Gastrocnemius medialis (tissue), 4 donors: ENCODE measurements around the gene CAV2. TPM values are rescaled to one million over a fixed set of nuclear protein-coding genes. Genes with fewer than 3 reads are reported as not detected.

Experiments used
- ATAC-seq, 2 donors: fragments of 150-250 bp; one replicate each; pipeline ENCODE4 v1.9.1; 2016
- DNase-seq, 2 donors: peaks; one replicate each; pipeline ENCODE4 v3.0.0-alpha.2; 2019
- H3K27ac ChIP-seq, 4 donors: fragments of 200-600 bp; sonication (generic); 1 replicate in 1 of 4; 2 replicates in 3 of 4; pipeline ENCODE4 v1.5.1; 2016 to 2018; ENCODE audit warnings: mild to moderate bottlenecking in 2 of 4, moderate library complexity in 1 of 4
- H3K27me3 ChIP-seq, 3 donors: fragments of 200-600 bp; sonication (generic) in 2 of 3; 1 replicate in 1 of 3; 2 replicates in 2 of 3; pipeline versions ENCODE4 v1.5.1 to v1.6.0; 2016 to 2019; ENCODE audit warnings: mild to moderate bottlenecking in 1 of 3, moderate library complexity in 1 of 3
- H3K36me3 ChIP-seq, 2 donors: fragments of 200-600 bp; sonication (generic) in 1 of 2; one replicate each; pipeline ENCODE4 v1.5.1; 2017 to 2018
- H3K4me1 ChIP-seq, 2 donors: fragments of 200-600 bp; sonication (generic) in 1 of 2; one replicate each; pipeline ENCODE4 v1.5.1; 2016 to 2017; ENCODE audit warnings: mild to moderate bottlenecking in 2 of 2
- H3K4me3 ChIP-seq, 4 donors: fragments of 200-600 bp; sonication (generic) in 3 of 4; 1 replicate in 1 of 4; 2 replicates in 3 of 4; pipeline ENCODE4 v1.5.1; 2016 to 2019; ENCODE audit warnings: mild to moderate bottlenecking in 2 of 4
- H3K9me3 ChIP-seq, 3 donors: fragments of 200-600 bp; sonication (generic) in 2 of 3; 1 replicate in 1 of 3; 2 replicates in 2 of 3; pipeline ENCODE4 v1.5.1; 2016 to 2019
- POLR2A ChIP-seq, 2 donors: fragments of 450-650 bp; IDR thresholded peaks; one replicate each; pipeline ENCODE4 v1.6.1; 2017; ENCODE audit warnings: antibody characterized with exemption in 2 of 2, mild to moderate bottlenecking in 2 of 2, moderate library complexity in 2 of 2
- in situ Hi-C, 4 donors: fragments of 200-750 bp; cut with MboI; loops; one replicate each; pipeline versions ENCODE4 v1.15.0 to v1.8.0; 2017; ENCODE audit warnings: low sequenced_read_pairs in 4 of 4
- intact Hi-C: fragments of 100-400 bp; cut with DNase I; formaldehyde crosslinking; loops from one replicate; pipeline ENCODE4 v1.15.1; 2023; ENCODE audit warnings: low total_unique reads
- total RNA-seq, 4 donors: library from RNA; depleted of rRNA; stranded (reverse); fragments of >200 nt; gene quantifications; one replicate each; pipeline versions ENCODE4 v1.1.0 to v1.2.3, GENCODE V29; 2016
- TF ChIP-seq, protein P1 (sequence below), 5 experiments: fragments of 450-650 bp in 3 of 5; fragments of 200-600 bp in 2 of 5; sonication (generic) in 2 of 5; IDR thresholded peaks in 4 of 5; conservative IDR thresholded peaks in 1 of 5; 1 replicate in 4 of 5; 2 replicates in 1 of 5; pipeline ENCODE4 v1.5.1; 2016 to 2019; ENCODE audit warnings: antibody characterized with exemption in 5 of 5, mild to moderate bottlenecking in 3 of 5, moderate library complexity in 3 of 5

CAV2 gene
- total RNA-seq, 4 donors from 2014 or later = 12.7 to 26.2 (median 14.9) TPM

DNA sequence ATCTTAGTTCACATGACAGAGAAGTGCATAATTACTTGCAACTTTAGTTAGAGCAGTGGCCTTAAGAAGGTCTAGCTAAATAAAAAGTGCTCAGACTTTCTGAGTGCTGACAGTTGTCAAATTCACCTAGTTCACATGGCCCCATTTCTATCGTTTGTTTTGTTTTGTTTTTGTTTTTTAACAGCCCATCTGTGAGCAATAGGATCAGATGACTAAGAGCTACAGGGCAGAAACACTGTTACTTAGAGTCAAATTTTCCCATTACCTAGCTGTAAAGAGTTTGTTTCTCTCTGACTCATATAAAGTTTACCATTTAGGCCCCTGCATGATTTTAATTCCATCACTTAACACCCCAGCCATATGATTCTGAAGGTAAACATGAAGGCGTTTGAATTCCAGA lies 44.1 kb downstream of the CAV2 start:
- Histone ChIP-seq H3K27me3 (no peaks in the 10 kb centered on the region), H3K27ac (peak overlapping the region; percentile 6 to 31 (median 20)), H3K4me3 (no peak overlapping the region), H3K4me1 (peaks cover 14 to 18% of the 10 kb centered on the region in 2 donors), H3K9me3 (no peaks in the 10 kb centered on the region), H3K36me3 (peaks cover 0 to 5% of the 10 kb centered on the region in 2 donors)
- in situ Hi-C loops (no loop called here), intact Hi-C loops (no loop called here)
- TF ChIP-seq, protein P1, sequence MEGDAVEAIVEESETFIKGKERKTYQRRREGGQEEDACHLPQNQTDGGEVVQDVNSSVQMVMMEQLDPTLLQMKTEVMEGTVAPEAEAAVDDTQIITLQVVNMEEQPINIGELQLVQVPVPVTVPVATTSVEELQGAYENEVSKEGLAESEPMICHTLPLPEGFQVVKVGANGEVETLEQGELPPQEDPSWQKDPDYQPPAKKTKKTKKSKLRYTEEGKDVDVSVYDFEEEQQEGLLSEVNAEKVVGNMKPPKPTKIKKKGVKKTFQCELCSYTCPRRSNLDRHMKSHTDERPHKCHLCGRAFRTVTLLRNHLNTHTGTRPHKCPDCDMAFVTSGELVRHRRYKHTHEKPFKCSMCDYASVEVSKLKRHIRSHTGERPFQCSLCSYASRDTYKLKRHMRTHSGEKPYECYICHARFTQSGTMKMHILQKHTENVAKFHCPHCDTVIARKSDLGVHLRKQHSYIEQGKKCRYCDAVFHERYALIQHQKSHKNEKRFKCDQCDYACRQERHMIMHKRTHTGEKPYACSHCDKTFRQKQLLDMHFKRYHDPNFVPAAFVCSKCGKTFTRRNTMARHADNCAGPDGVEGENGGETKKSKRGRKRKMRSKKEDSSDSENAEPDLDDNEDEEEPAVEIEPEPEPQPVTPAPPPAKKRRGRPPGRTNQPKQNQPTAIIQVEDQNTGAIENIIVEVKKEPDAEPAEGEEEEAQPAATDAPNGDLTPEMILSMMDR (IDR thresholded peaks at IDR 0.05 in 4 of 5, conservative IDR thresholded peaks at IDR 0.05 in 1 of 5) = no peak
- no peak for ATAC-seq
- no peak for DNase-seq

DNA sequence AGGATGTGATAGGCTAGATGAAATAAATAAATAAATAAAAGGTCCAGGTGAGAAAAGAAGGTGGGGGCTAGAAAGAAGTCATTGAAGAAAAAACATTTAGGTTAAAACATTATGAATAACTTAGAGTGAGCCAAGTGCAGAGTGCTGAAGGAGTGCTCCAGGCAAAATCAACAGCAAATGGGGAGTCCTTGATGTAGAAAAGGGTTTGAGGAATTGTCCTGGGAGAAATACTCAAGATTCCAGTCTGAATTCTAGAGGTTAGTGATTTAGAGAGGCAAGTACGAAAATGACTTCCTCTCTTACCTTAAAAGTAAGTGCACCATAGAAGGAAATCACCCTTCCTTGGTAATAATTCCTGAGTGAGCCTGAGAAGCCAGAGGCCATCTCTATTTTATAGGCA lies 44.9 kb downstream of the CAV2 start:
- TF ChIP-seq, protein P1 (IDR thresholded peaks at IDR 0.05 in 4 of 5, conservative IDR thresholded peaks at IDR 0.05 in 1 of 5) = no peak
- no peak for TF ChIP-seq POLR2A (IDR thresholded peaks at IDR 0.05)
- ATAC-seq = no peak
- intact Hi-C loops = no loop called here
- no peak overlapping the region for H3K4me3 ChIP-seq
- H3K9me3 ChIP-seq = no peaks in the 10 kb centered on the region
- peak overlapping the region; percentile 6 to 34 (median 18) for H3K27ac ChIP-seq
- no peaks in the 10 kb centered on the region for H3K27me3 ChIP-seq
- in situ Hi-C loops = no loop called here
- H3K4me1 ChIP-seq = peaks cover 14 to 18% of the 10 kb centered on the region in 2 donors
- DNase-seq = no peak
- H3K36me3 ChIP-seq = no peaks in the 10 kb centered on the region

DNA sequence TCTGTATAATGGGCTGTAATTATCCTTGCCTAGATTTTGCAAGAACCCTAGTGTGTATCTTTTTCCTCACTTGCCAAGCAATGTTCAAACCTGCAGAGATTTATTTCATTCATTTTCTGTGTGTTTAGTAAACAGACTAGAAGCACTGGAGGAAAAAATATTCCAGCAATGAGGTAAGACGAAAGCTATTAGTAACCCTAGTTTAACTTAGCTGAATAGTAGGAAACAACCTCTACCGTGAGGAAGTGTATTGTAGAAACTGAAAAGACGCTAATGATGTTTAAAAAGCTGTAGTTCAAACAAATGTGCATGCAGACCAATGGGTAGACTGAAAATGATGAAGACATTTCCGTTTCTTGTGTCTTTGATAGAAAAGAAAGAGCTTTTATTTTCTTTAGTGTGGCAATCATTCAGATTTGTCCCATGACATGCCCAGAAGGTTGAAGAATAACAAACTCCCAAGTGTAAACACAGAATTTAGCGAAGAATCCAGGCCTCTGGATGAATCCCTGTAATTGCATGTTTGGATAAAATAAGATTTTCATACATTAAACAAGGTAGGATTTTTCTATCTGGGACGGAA lies 46.0 kb downstream of the CAV2 start:
- no peaks in the 10 kb centered on the region for H3K36me3 ChIP-seq
- H3K27ac ChIP-seq = peak overlapping the region in 3 of 4 donors; percentile 16 to 34 (median 29)
- H3K4me1 ChIP-seq = peaks cover 18 to 20% of the 10 kb centered on the region in 2 donors

DNA sequence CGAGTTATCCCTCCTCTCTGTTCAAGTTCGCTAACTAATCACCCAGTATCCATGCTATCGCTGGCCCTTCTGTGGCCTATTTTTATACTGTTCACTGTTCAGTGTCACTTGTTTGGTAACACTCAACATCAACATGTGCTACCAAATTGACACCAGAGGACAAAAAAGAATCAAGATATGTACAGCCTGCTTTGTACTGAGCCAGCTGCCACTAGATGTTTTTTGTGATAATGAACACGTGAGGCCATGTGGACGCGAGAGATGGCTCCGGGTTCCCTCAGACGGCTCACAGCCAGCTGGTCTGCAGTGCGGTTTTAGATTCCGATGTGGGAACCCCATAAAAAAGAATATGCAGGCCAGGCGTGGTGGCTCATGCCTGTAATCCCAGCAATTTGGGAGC lies 46.5 kb downstream of the CAV2 start:
- intact Hi-C loops = no loop called here
- no peaks in the 10 kb centered on the region for H3K9me3 ChIP-seq
- TF ChIP-seq, protein P1 (IDR thresholded peaks at IDR 0.05 in 4 of 5, conservative IDR thresholded peaks at IDR 0.05 in 1 of 5) = no peak
- no peak for TF ChIP-seq POLR2A (IDR thresholded peaks at IDR 0.05)
- no peak for DNase-seq
- H3K4me1 ChIP-seq = peaks cover 18 to 20% of the 10 kb centered on the region in 2 donors
- H3K27ac ChIP-seq = peak overlapping the region in 2 of 4 donors; percentile 2 to 29
- in situ Hi-C loops = no loop called here
- H3K27me3 ChIP-seq = no peaks in the 10 kb centered on the region
- H3K4me3 ChIP-seq = no peak overlapping the region
- H3K36me3 ChIP-seq = no peaks in the 10 kb centered on the region
- no peak for ATAC-seq

More for the DNA sequence above, 46.0 kb downstream of the CAV2 start:
- Histone ChIP-seq H3K4me3 (no peak overlapping the region), H3K27me3 (no peaks in the 10 kb centered on the region), H3K9me3 (no peaks in the 10 kb centered on the region)
- DNase-seq (no peak), ATAC-seq (no peak)
- TF ChIP-seq, protein P1 (IDR thresholded peaks at IDR 0.05 in 4 of 5, conservative IDR thresholded peaks at IDR 0.05 in 1 of 5) = no peak
- TF ChIP-seq POLR2A (IDR thresholded peaks at IDR 0.05) = no peak
- intact Hi-C loops (no loop called here), in situ Hi-C loops (no loop called here)

DNA sequence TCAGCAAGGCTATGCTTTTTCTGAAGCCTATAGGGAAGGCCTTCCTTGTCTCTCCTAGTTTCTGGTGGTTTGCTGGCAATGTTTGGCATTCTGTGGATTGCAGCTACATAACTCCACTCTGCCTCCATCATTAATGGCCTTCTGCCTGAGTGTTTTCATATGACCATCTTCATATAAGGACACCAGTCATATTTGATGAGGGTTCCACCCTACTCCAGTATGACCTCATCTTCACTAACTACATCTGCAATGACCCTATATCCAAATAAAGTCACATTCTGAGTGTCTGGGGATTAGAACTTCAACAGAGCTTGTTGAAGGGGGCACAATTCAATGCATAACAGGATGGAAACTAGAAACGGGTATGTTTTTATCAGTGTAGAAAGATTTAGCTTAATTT lies 47.4 kb downstream of the CAV2 start:
- H3K4me1 ChIP-seq = peaks cover 14% of the 10 kb centered on the region in 2 donors
- no peaks in the 10 kb centered on the region for H3K36me3 ChIP-seq
- H3K27me3 ChIP-seq = no peaks in the 10 kb centered on the region
- H3K27ac ChIP-seq = peak overlapping the region in 1 of 4 donors; percentile 3
- in situ Hi-C loops (no loop called here), intact Hi-C loops (no loop called here)
- DNase-seq (no peak), ATAC-seq (no peak)
- H3K9me3 ChIP-seq = no peaks in the 10 kb centered on the region
- TF ChIP-seq, protein P1 (IDR thresholded peaks at IDR 0.05 in 4 of 5, conservative IDR thresholded peaks at IDR 0.05 in 1 of 5) = no peak
- TF ChIP-seq POLR2A (IDR thresholded peaks at IDR 0.05) = no peak
- no peak overlapping the region for H3K4me3 ChIP-seq
